ENCODE results near the gene KCNQ2.

DNA sequence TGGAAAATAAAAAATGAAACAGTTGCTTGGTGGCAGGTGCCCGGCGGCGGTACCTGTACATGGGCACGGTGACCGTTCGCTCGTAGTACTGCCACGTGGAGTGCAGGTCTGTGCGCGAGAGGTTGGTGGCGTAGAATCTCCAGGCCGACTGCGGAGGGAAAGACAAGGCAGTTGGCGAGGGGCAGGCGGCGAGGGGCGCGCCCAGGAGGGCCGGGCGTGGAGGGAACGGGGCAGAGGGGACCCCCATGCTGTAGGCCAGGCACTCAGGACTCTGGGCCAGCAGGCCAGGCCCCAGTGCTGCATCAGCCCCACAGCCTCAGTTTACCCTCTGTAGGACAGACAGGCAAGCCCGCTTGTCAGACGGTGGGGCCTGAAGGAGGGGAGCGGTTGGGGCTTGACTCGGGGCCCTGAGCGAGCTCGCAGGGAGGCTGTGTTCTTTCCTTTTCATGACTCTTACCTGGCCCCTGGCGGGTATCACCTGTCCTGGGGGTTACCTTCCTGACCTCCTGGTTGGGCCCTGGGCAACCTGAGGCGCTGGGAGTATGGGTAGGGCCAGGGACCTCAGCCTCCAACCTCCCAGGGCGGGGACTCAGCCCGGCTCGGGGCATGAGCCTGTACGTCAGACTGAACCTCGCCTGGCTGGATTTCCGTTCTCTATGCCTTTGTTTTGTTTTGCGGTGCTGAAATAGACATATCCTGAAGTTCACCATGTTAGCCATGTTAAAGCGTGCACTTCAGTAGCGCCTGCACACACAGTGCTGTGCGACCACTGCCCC, 38.5 kb downstream of the KCNQ2 start:
- TF ChIP-seq POLR2A (IDR thresholded peaks at IDR 0.05) (no peak), CTCF (IDR thresholded peaks at IDR 0.05) (no peak)
